Esophagus squamous epithelium (tissue), 4 donors: ENCODE results near the gene ARID1A.

ENCODE experiments used
- CTCF ChIP-seq, 6 experiments: fragments of 450-650 bp in 4 of 6; fragments of 200-600 bp in 2 of 6; sonication (generic) in 2 of 6; IDR thresholded peaks; one replicate each; pipeline ENCODE4 v1.5.1; 2016 to 2019; ENCODE audit warnings: antibody characterized with exemption in 6 of 6, mild to moderate bottlenecking in 4 of 6, moderate library complexity in 4 of 6
- POLR2A ChIP-seq, 4 donors: fragments of 450-650 bp; IDR thresholded peaks; one replicate each; pipeline ENCODE4 v1.6.1; 2017; ENCODE audit warnings: antibody characterized with exemption in 4 of 4, mild to moderate bottlenecking in 4 of 4, moderate library complexity in 3 of 4

- TF ChIP-seq CTCF (IDR thresholded peaks at IDR 0.05) (no peak), POLR2A (IDR thresholded peaks at IDR 0.05) (no peak)
Observed at GRCh38 chr1:26797627-26798026, 101.8 kb downstream of the ARID1A start.
